CD4-positive, alpha-beta memory T cell (primary cell): ENCODE data around the gene EXOC3. TPM values are rescaled to one million over a fixed set of nuclear protein-coding genes. Genes with fewer than 3 reads are reported as not detected.
A peak's percentile ranks its signal among the peaks of the same experiment; 100 is the strongest.

Experiments
- CTCF ChIA-PET: fragments of 350-600 bp; sonication (Branson Sonifier 250); formaldehyde crosslinking; loops from one replicate; lab custom pipeline; 2021; ENCODE audit warnings: inconsistent platforms; ENCODE audit not compliant: partially characterized antibody; lab: Charles Lee
- POLR2A ChIA-PET: fragments of 350-600 bp; sonication (Branson Sonifier 250); formaldehyde crosslinking; loops from one replicate; lab custom pipeline; 2021; ENCODE audit not compliant: partially characterized antibody; lab: Charles Lee
- DNase-seq, 5 donors: peaks; one replicate each; pipeline versions ENCODE4 v3.0.0 to v3.0.0-alpha.2; 2020 to 2022; ENCODE audit warnings: mixed read lengths in 1 of 5
- H3K27ac ChIP-seq: one replicate; pipeline ENCODE4 v1.7.0; 2013; ENCODE audit warnings: low read depth, low read length
- H3K27me3 ChIP-seq: 2 replicates; pipeline ENCODE4 v1.7.0; 2013; ENCODE audit warnings: mild to moderate bottlenecking, low read length, moderate library complexity; ENCODE audit not compliant: insufficient read depth
- H3K36me3 ChIP-seq: 2 replicates; pipeline ENCODE4 v1.7.0; 2013; ENCODE audit warnings: mild to moderate bottlenecking, low read length, moderate library complexity; ENCODE audit not compliant: insufficient read depth
- H3K4me1 ChIP-seq: 2 replicates; pipeline ENCODE4 v1.7.0; 2013; ENCODE audit warnings: mild to moderate bottlenecking, low read length, moderate library complexity; ENCODE audit not compliant: insufficient read depth
- H3K4me3 ChIP-seq, 2 donors: one replicate each; pipeline ENCODE4 v1.7.0; 2013; ENCODE audit warnings: low read length in 2 of 2, mild to moderate bottlenecking in 1 of 2
- H3K9me3 ChIP-seq, 2 donors: one replicate each; pipeline ENCODE4 v1.7.0; 2013; ENCODE audit warnings: low read length in 2 of 2, control low read depth in 1 of 2; ENCODE audit not compliant: control insufficient read depth in 1 of 2
- H3K27ac Mint-ChIP-seq, 7 donors: one replicate each; pipeline ENCODE4 v1.8.0; 2020 to 2021; ENCODE audit warnings: mixed read lengths in 7 of 7, mild to moderate bottlenecking in 6 of 7, inconsistent platforms in 3 of 7, moderate library complexity in 3 of 7
- H3K27me3 Mint-ChIP-seq, 2 donors: one replicate each; pipeline ENCODE4 v1.8.0; 2020 to 2021; ENCODE audit warnings: mixed read lengths in 2 of 2
- H3K36me3 Mint-ChIP-seq, 2 donors: one replicate each; pipeline ENCODE4 v1.8.0; 2020 to 2021; ENCODE audit warnings: mixed read lengths in 2 of 2, inconsistent platforms in 1 of 2, mild to moderate bottlenecking in 1 of 2
- H3K4me1 Mint-ChIP-seq, 4 donors: one replicate each; pipeline ENCODE4 v1.8.0; 2020 to 2021; ENCODE audit warnings: mixed read lengths in 4 of 4, mild to moderate bottlenecking in 1 of 4
- H3K4me3 Mint-ChIP-seq, 8 donors: one replicate each; pipeline ENCODE4 v1.8.0; 2020 to 2021; ENCODE audit warnings: mixed read lengths in 8 of 8, mild to moderate bottlenecking in 7 of 8, moderate library complexity in 6 of 8, inconsistent platforms in 3 of 8
- H3K9me3 Mint-ChIP-seq, 8 donors: one replicate each; pipeline ENCODE4 v1.8.0; 2020 to 2021; ENCODE audit warnings: mixed read lengths in 8 of 8, mild to moderate bottlenecking in 5 of 8, inconsistent platforms in 3 of 8, moderate library complexity in 1 of 8
- intact Hi-C: fragments of 100-400 bp; cut with micrococcal nuclease; formaldehyde crosslinking; loops from one replicate; pipeline ENCODE4 v1.15.1; 2023
- polyA plus RNA-seq, 2 donors: library from polyadenylated mRNA; unstranded; fragments of 300-500 nt; fragmentation: Illumina TruSeq; gene quantifications; one replicate each; pipeline ENCODE4 v1.2.3, GENCODE V29; 2021
- total RNA-seq, 2 experiments: library from RNA; stranded (reverse); gene quantifications; one replicate each; pipeline ENCODE4 v1.2.3, GENCODE V29; 2021

The EXOC3 gene
- total and polyA plus RNA-seq, 4 experiments from 2014 or later = 32.0 to 96.1 (median 62.9) TPM

DNA sequence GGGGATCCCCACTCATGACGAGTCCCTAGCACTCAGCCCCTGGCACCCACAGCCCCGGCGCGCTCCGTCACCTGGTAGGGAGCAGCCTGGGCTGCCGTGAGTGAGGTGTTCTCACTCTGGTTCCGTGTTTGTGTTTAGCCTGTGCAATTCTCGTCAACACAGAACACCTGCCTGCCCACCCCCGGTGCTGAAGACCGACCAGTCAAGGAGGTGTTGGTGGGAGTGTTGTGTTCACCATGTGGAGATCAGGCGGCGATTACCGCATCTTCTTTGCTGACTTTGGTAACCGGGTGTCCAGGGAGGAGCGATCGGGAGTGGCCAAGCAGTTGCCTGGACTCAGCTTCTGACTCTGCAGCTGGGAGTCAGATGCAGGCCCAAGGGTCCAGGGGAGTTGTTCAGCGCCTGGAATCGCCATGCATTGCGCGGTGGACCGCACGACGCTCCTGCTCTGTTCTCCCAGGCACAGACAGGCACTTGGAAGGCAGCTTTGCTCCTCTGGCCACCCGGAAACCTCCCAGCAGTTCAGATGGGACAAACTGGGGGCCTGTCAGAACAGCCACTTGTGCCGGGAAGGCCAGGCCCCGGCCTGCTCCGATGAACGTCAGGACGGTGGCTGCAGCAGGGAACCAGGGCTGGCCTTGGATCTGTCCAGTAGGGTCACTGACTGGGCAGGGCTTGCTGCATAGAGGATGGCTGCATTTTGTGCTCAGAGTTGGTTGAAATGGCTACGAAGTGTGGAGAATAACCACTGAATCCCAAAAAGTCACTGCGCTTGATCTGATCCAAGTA lies 28.2 kb downstream of the EXOC3 start:
- Mint-ChIP-seq H3K4me1 (peaks cover 7 to 24% (median 15%) of the 10 kb centered on the region in 4 donors), H3K9me3 (no peaks in the 10 kb centered on the region), H3K4me3 (peak overlapping the region; percentile 79 to 85 (median 82)), H3K27ac (peak overlapping the region; percentile 86 to 92 (median 91)), H3K27me3 (peaks cover 1 to 2% of the 10 kb centered on the region in 2 donors), H3K36me3 (peaks cover 3 to 13% of the 10 kb centered on the region in 2 donors)
- no peaks in the 10 kb centered on the region for H3K9me3 ChIP-seq
- ChIA-PET POLR2A (interaction anchor here (0.8 to 3.9 kb wide), 4 partner anchors 7 to 253 kb away, joined by 4 to 22 read pairs (median 14); partner anchors contain the start of genes CCDC127 and SDHA), CTCF (interaction anchor here (1.2 kb wide), 1 partner anchor 24 kb away, joined by 6 read pairs; no protein-coding TSS in a partner anchor)
- no peaks in the 10 kb centered on the region for H3K27me3 ChIP-seq
- intact Hi-C loops = no loop called here
- DNase-seq = no peak
- H3K36me3 ChIP-seq = peaks cover 7% of the 10 kb centered on the region
- peak overlapping the region; percentile 9 to 50 for H3K4me3 ChIP-seq
- H3K4me1 ChIP-seq = peaks cover 30% of the 10 kb centered on the region
- peak overlapping the region; percentile 80 for H3K27ac ChIP-seq

- Mint-ChIP-seq H3K9me3 (no peaks in the 10 kb centered on the region), H3K36me3 (peaks cover 0 to 13% of the 10 kb centered on the region in 2 donors), H3K27ac (peak overlapping the region; percentile 86 to 92 (median 91)), H3K4me3 (peak overlapping the region; percentile 79 to 85 (median 82)), H3K4me1 (peaks cover 6 to 20% (median 15%) of the 10 kb centered on the region in 4 donors), H3K27me3 (peaks cover 1 to 2% of the 10 kb centered on the region in 2 donors)
- Histone ChIP-seq H3K4me1 (peaks cover 30% of the 10 kb centered on the region), H3K4me3 (peak overlapping the region; percentile 50 to 63), H3K27me3 (no peaks in the 10 kb centered on the region), H3K9me3 (no peaks in the 10 kb centered on the region), H3K36me3 (peaks cover 2% of the 10 kb centered on the region), H3K27ac (peak overlapping the region; percentile 80)
- POLR2A ChIA-PET = interaction anchor here (0.8 to 3.9 kb wide), 5 partner anchors 8 to 254 kb away, joined by 4 to 22 read pairs (median 9); partner anchors contain the start of genes CCDC127, EXOC3 and SDHA
- CTCF ChIA-PET = interaction anchor here (1.2 kb wide), 1 partner anchor 25 kb away, joined by 6 read pairs; no protein-coding TSS in a partner anchor
- intact Hi-C loops = loop anchor here (1.0 to 2.0 kb wide), 2 partner anchors 7 to 29 kb away; partner anchors contain the start of gene EXOC3
- DNase-seq = no peak
Observed at GRCh38 chr5:471750-472058, 28.7 kb downstream of the EXOC3 start.

GRCh38 chr5:472076-472655 lies 29.2 kb downstream of the EXOC3 start:
- Histone ChIP-seq H3K27me3 (no peaks in the 10 kb centered on the region), H3K36me3 (no peaks in the 10 kb centered on the region), H3K4me1 (peaks cover 30% of the 10 kb centered on the region), H3K4me3 (peak overlapping the region; percentile 50 to 63), H3K9me3 (no peaks in the 10 kb centered on the region), H3K27ac (peak overlapping the region; percentile 80)
- ChIA-PET POLR2A (interaction anchor here (0.8 to 3.9 kb wide), 8 partner anchors 9 to 420 kb away, joined by 3 to 22 read pairs (median 8); partner anchors contain the start of genes BRD9, CCDC127, EXOC3 and PDCD6), CTCF (interaction anchor here (1.2 kb wide), 1 partner anchor 25 kb away, joined by 6 read pairs; no protein-coding TSS in a partner anchor)
- intact Hi-C loops = loop anchor here (1.0 to 2.0 kb wide), 2 partner anchors 8 to 29 kb away; partner anchors contain the start of gene EXOC3
- H3K27ac Mint-ChIP-seq = peak overlapping the region; percentile 86 to 92 (median 91)
- peaks cover 6 to 20% (median 15%) of the 10 kb centered on the region in 4 donors for H3K4me1 Mint-ChIP-seq
- H3K36me3 Mint-ChIP-seq = peaks cover 0 to 13% of the 10 kb centered on the region in 2 donors
- peak overlapping the region; percentile 79 to 85 (median 82) for H3K4me3 Mint-ChIP-seq
- no peak for DNase-seq
- H3K27me3 Mint-ChIP-seq = peaks cover 1 to 2% of the 10 kb centered on the region in 2 donors
- no peaks in the 10 kb centered on the region for H3K9me3 Mint-ChIP-seq

DNA sequence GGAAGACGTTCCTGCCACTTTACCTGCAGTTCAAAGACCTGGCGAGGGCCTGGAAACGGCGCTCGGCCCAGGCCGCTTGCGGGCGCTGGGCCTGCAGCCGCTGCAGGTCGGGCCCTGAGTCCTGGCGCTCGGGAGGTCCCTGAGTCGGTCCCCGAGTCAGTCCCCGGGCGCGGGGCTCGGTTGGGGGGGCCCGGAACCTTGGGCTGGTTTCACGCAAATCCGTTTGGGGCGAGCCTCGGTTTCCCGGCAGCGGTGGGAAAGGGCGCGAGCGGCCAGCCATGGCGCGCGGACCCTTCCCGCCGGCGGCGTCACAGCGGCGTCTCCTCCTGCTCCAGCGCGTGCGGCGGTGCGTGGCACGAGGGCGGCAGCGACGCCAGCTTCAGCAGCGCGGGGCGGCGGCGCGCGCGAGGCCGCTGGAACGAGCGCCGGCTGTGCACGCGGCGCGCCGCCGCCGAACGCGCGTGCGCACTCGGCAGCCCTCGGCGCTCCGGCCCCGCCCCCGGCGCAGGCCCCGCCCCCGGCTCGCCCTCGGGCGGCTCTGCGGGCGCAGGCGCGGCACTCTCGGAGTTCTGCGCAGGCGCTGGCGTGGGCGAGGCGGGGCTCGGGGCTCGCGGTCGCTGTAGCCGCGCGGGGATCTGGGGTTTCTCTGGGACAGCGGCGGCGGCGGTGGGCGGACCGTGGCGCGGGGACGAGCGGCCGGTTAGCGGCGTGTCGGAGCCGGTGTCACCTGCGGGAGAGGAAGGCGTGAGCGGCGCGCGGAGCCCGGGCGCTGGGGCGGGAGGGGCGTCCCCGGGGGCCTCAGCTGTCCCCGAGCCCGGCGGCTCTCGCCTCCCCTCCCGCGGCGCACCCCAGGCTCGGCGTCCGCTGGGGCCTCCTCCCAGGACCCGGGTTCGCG lies 29.9 kb downstream of the EXOC3 start:
- intact Hi-C loops = loop anchor here (1.0 to 2.0 kb wide), 4 partner anchors 9 to 139 kb away; partner anchors contain the start of genes CEP72 and EXOC3
- H3K9me3 Mint-ChIP-seq = no peaks in the 10 kb centered on the region

GRCh38 chr5:473551-474192 lies 30.7 kb downstream of the EXOC3 start:
- H3K27me3 ChIP-seq = no peaks in the 10 kb centered on the region
- Mint-ChIP-seq H3K4me1 (peaks cover 6 to 20% (median 15%) of the 10 kb centered on the region in 4 donors), H3K27me3 (peaks cover 1 to 7% of the 10 kb centered on the region in 2 donors), H3K9me3 (no peaks in the 10 kb centered on the region), H3K27ac (peak overlapping the region in 6 of 7 donors; percentile 55 to 86 (median 75)), H3K36me3 (peaks cover 0 to 13% of the 10 kb centered on the region in 2 donors), H3K4me3 (peak overlapping the region; percentile 84 to 94 (median 90))
- peak; percentile 32 to 50 (median 36) for DNase-seq
- peak overlapping the region in 1 of 2 donors; percentile 62 for H3K4me3 ChIP-seq
- ChIA-PET CTCF (interaction anchor here (1.4 to 1.7 kb wide), 2 partner anchors 28 to 30 kb away, joined by 4 to 15 read pairs; no protein-coding TSS in a partner anchor), POLR2A (interaction anchor here (0.7 to 3.9 kb wide), 9 partner anchors 10 to 913 kb away, joined by 3 to 22 read pairs (median 4); partner anchors contain the start of genes BRD9, EXOC3, PDCD6 and TRIP13)
- peak overlapping the region; percentile 62 for H3K27ac ChIP-seq
- intact Hi-C loops = loop anchor here (1.0 to 2.0 kb wide), 3 partner anchors 31 to 139 kb away; partner anchors contain the start of genes CEP72 and EXOC3
- H3K36me3 ChIP-seq = no peaks in the 10 kb centered on the region
- H3K4me1 ChIP-seq = peaks cover 30% of the 10 kb centered on the region
- no peaks in the 10 kb centered on the region for H3K9me3 ChIP-seq

More for the DNA sequence above, 29.9 kb downstream of the EXOC3 start:
- Histone ChIP-seq H3K9me3 (no peaks in the 10 kb centered on the region), H3K27ac (peak overlapping the region; percentile 80), H3K36me3 (no peaks in the 10 kb centered on the region), H3K27me3 (no peaks in the 10 kb centered on the region), H3K4me3 (peak overlapping the region; percentile 50 to 63), H3K4me1 (peaks cover 30% of the 10 kb centered on the region)
- DNase-seq = peak; percentile 83 to 95 (median 91)
- CTCF ChIA-PET = interaction anchor here (1.2 to 1.7 kb wide), 3 partner anchors 26 to 29 kb away, joined by 4 to 15 read pairs (median 6); no protein-coding TSS in a partner anchor
- POLR2A ChIA-PET = interaction anchor here (0.6 to 3.9 kb wide), 11 partner anchors 9 to 914 kb away, joined by 3 to 22 read pairs (median 4); partner anchors contain the start of genes BRD9, EXOC3, PDCD6 and TRIP13
- Mint-ChIP-seq H3K4me1 (peaks cover 6 to 20% (median 15%) of the 10 kb centered on the region in 4 donors), H3K4me3 (peak overlapping the region; percentile 76 to 85 (median 82)), H3K27ac (peak overlapping the region in 5 of 7 donors; percentile 9 to 89 (median 77)), H3K27me3 (peaks cover 1 to 7% of the 10 kb centered on the region in 2 donors), H3K36me3 (peaks cover 0 to 13% of the 10 kb centered on the region in 2 donors)
